ENCODE results near the gene JAK1. TPM values are rescaled to one million over a fixed set of nuclear protein-coding genes. Genes with fewer than 3 reads are reported as not detected.

The JAK1 gene
- total and polyA plus RNA-seq, 2 of the 8 experiments (the other 6 are each of a cell fraction or from before 2014, with no cell fraction given) = 7.8 to 24.5 TPM

DNA sequence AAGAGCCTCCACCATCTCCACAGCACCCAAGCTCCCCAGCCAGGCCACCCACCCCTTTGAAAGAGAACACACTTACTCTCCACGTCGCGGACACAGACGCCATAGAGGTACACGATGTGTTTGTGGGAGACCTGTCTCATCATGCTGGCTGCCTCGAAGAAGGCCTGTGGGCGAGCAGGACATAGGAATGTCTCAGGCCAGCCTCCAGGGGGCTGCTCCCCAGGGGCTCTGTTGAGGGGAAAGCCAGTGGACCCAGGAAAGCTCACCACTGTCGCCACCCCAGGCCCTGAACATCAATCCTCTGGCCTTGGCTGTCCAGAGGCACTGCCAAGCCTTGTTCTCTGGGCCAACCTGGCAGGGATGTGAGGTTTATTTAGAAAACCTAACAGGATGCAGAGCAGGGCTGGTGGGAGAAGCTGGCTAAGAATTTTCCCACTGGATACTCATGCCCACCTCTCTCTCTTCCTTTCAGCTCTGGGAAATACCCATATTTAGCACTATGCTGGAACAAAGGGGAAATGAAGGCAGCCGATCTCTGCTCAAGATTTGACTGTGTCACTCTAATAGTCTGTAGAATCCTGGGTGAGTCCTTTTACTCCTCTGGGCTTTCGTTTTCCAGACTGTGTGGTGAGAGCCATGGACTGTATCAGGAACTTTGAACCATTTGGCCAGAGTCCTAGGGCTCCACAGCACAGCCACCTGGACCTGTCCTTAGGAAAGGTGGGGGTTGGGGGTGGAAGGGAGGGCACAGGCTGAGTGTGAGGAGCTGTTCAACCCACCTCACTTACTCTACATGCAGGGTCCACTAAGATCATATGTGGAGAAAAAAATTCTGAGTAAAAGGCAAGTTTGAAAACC, 119.5 kb downstream of the JAK1 start (continued):
- TF ChIP-seq FOSL1 (IDR thresholded peaks at IDR 0.05; ENCODE audit: insufficient read depth, low read depth, low read length) = no peak
- TF ChIP-seq SIN3A (conservative IDR thresholded peaks at IDR 0.05 in 1 of 2, IDR thresholded peaks at IDR 0.05 in 1 of 2; ENCODE audit: low read depth in 1 of 2, low read length in 2 of 2) = no peak
- TF ChIP-seq, protein P1, sequence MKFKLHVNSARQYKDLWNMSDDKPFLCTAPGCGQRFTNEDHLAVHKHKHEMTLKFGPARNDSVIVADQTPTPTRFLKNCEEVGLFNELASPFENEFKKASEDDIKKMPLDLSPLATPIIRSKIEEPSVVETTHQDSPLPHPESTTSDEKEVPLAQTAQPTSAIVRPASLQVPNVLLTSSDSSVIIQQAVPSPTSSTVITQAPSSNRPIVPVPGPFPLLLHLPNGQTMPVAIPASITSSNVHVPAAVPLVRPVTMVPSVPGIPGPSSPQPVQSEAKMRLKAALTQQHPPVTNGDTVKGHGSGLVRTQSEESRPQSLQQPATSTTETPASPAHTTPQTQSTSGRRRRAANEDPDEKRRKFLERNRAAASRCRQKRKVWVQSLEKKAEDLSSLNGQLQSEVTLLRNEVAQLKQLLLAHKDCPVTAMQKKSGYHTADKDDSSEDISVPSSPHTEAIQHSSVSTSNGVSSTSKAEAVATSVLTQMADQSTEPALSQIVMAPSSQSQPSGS (IDR thresholded peaks at IDR 0.05; ENCODE audit: low read length) = no peak
- TF ChIP-seq SP2 (IDR thresholded peaks at IDR 0.05; ENCODE audit: low read length) = no peak
- no peak for TF ChIP-seq NRF1 (IDR thresholded peaks at IDR 0.05; ENCODE audit: low read depth, low read length)

All from H1 (cell line).